NCI-H1694 treated with DMSO at 0.1 percent for 48 hours (cell line): ENCODE data around the gene GRID1.

Source experiments
- DNase-seq: peaks from one replicate; lab custom pipeline; 2025; lab: John Stamatoyannopoulos, UW

Gene GRID1

GRCh38 chr10:86209726-86210125 is 156.9 kb downstream of the GRID1 start:
- no peak for DNase-seq

GRCh38 chr10:86207226-86207625 is 159.4 kb downstream of the GRID1 start:
- no peak for DNase-seq

GRCh38 chr10:86206240-86206579 is 160.4 kb downstream of the GRID1 start:
- no peak for DNase-seq

GRCh38 chr10:86205306-86206239 is 161.0 kb downstream of the GRID1 start:
- no peak for DNase-seq

GRCh38 chr10:86204421-86205305 is 161.9 kb downstream of the GRID1 start:
- no peak for DNase-seq

- no peak for DNase-seq
Measured at GRCh38 chr10:86203162-86203905, 163.3 kb downstream of the GRID1 start.

- no peak for DNase-seq
Measured at GRCh38 chr10:86202226-86202735, 164.3 kb downstream of the GRID1 start.

GRCh38 chr10:86200867-86201266 is 165.7 kb downstream of the GRID1 start:
- DNase-seq: no peak

GRCh38 chr10:86200269-86200668 is 166.3 kb downstream of the GRID1 start:
- no peak for DNase-seq

GRCh38 chr10:86199041-86199440 is 167.6 kb downstream of the GRID1 start:
- no peak for DNase-seq

- no peak for DNase-seq
Measured at GRCh38 chr10:86198271-86198670, 168.3 kb downstream of the GRID1 start.

- DNase-seq: no peak
Measured at GRCh38 chr10:86197166-86197790, 169.3 kb downstream of the GRID1 start.

- DNase-seq: no peak
Measured at GRCh38 chr10:86195521-86196157, 171.0 kb downstream of the GRID1 start.

- DNase-seq: no peak
Measured at GRCh38 chr10:86194684-86195083, 171.9 kb downstream of the GRID1 start.

GRCh38 chr10:86193841-86194240 is 172.8 kb downstream of the GRID1 start:
- no peak for DNase-seq

- no peak for DNase-seq
Measured at GRCh38 chr10:86192691-86193090, 173.9 kb downstream of the GRID1 start.

GRCh38 chr10:86192147-86192546 is 174.4 kb downstream of the GRID1 start:
- DNase-seq: no peak

- DNase-seq: no peak
Measured at GRCh38 chr10:86191686-86192085, 174.9 kb downstream of the GRID1 start.

- no peak for DNase-seq
Measured at GRCh38 chr10:86191166-86191565, 175.4 kb downstream of the GRID1 start.

- DNase-seq: no peak
Measured at GRCh38 chr10:86190291-86190690, 176.3 kb downstream of the GRID1 start.

- DNase-seq: no peak
Measured at GRCh38 chr10:86189891-86190290, 176.7 kb downstream of the GRID1 start.
